ENCODE results near the gene GPR39.

GPR39 gene

GRCh38 chr2:132568656-132569055 is 152.1 kb downstream of the GPR39 start:
- Histone ChIP-seq H3K4me3 (no peak overlapping the region), H3K27ac (no peak overlapping the region), H3K9me3 (no peaks in the 10 kb centered on the region), H3K36me3 (no peaks in the 10 kb centered on the region), H3K27me3 (no peaks in the 10 kb centered on the region), H3K4me1 (no peaks in the 10 kb centered on the region)
- intact Hi-C loops (cut with DNase I; ENCODE audit: low total_unique reads): no loop called here
- no peak for TF ChIP-seq CTCF (IDR thresholded peaks at IDR 0.05)
- no peak for DNase-seq

DNA sequence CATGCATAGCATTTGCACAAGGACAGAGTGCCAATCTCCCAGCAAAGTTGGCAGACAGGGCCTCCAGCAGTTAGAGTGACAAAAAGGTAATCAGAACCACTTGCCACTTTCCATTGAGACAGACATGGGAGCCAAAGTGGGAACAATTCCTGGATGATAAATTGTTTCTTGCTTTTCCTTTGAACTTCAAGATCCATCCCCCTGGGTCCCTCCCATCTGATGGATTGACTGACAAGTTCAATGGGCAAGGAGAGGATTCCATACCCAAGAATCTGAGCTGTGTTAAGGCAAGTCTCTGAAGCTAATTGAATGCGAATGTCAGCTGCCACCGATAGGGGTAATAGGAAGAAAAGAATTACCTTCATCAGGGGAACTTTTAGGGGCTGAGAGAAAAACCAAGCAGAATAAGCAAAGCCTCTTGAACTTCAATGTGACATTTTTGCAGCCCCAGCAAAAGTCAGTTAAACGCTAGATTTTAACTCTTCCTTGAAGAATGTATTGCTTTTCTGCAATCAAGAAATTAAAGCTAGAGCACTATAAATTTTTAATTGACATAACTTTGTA is 156.9 kb downstream of the GPR39 start:
- no peak for DNase-seq
- no peak overlapping the region for H3K27ac ChIP-seq
- TF ChIP-seq CTCF (IDR thresholded peaks at IDR 0.05): no peak

GRCh38 chr2:132577686-132578085 is 161.1 kb downstream of the GPR39 start:
- Histone ChIP-seq H3K27me3 (no peaks in the 10 kb centered on the region), H3K36me3 (no peaks in the 10 kb centered on the region), H3K9me3 (no peaks in the 10 kb centered on the region), H3K27ac (no peak overlapping the region), H3K4me3 (no peak overlapping the region), H3K4me1 (no peaks in the 10 kb centered on the region)
- TF ChIP-seq CTCF (IDR thresholded peaks at IDR 0.05): no peak
- intact Hi-C loops (cut with DNase I; ENCODE audit: low total_unique reads): no loop called here
- no peak for DNase-seq

More for the DNA sequence above, 156.9 kb downstream of the GPR39 start:
- H3K36me3 ChIP-seq: no peaks in the 10 kb centered on the region
- H3K27me3 ChIP-seq: no peaks in the 10 kb centered on the region
- H3K4me1 ChIP-seq: no peaks in the 10 kb centered on the region
- no peaks in the 10 kb centered on the region for H3K9me3 ChIP-seq
- no peak overlapping the region for H3K4me3 ChIP-seq
- intact Hi-C loops (cut with DNase I; ENCODE audit: low total_unique reads): no loop called here

- Histone ChIP-seq H3K27ac (no peak overlapping the region), H3K4me3 (no peak overlapping the region), H3K4me1 (no peaks in the 10 kb centered on the region), H3K9me3 (no peaks in the 10 kb centered on the region), H3K27me3 (no peaks in the 10 kb centered on the region), H3K36me3 (no peaks in the 10 kb centered on the region)
- no peak for TF ChIP-seq CTCF (IDR thresholded peaks at IDR 0.05)
- no peak for DNase-seq
- intact Hi-C loops (cut with DNase I; ENCODE audit: low total_unique reads): no loop called here
Measured at GRCh38 chr2:132581591-132581990, 165.0 kb downstream of the GPR39 start.

GRCh38 chr2:132581991-132582738 is 165.6 kb downstream of the GPR39 start:
- TF ChIP-seq CTCF (IDR thresholded peaks at IDR 0.05): no peak
- Histone ChIP-seq H3K27ac (no peak overlapping the region), H3K9me3 (no peaks in the 10 kb centered on the region), H3K27me3 (no peaks in the 10 kb centered on the region), H3K4me3 (no peak overlapping the region), H3K36me3 (no peaks in the 10 kb centered on the region), H3K4me1 (no peaks in the 10 kb centered on the region)
- intact Hi-C loops (cut with DNase I; ENCODE audit: low total_unique reads): no loop called here
- DNase-seq: no peak

Measured in tibial artery (tissue), 4 donors.